HEK293T (cell line): ENCODE data around the gene MAN1B1.

Source experiments
- CTCF ChIA-PET: fragments of 350-600 bp; formaldehyde crosslinking; extraction: SDS; loops from one replicate; lab custom pipeline; 2021; ENCODE audit warnings: antibody characterized with exemption, inconsistent platforms; lab: Yijun Ruan, JAX
- POLR2A ChIA-PET: fragments of 350-600 bp; formaldehyde crosslinking; extraction: SDS; loops from one replicate; lab custom pipeline; 2020; ENCODE audit warnings: antibody characterized with exemption, inconsistent platforms; lab: Yijun Ruan, JAX
- DNase-seq: peaks from one replicate; pipeline ENCODE4 v3.0.0; 2012; ENCODE audit warnings: mixed read lengths; ENCODE audit errors: extremely low spot score
- ARNT ChIP-seq: fragments of 450-650 bp; IDR thresholded peaks from 2 replicates; pipeline ENCODE4 v1.6.1; 2017; ENCODE audit warnings: mild to moderate bottlenecking
- BHLHE40 ChIP-seq: fragments of 450-650 bp; IDR thresholded peaks from 2 replicates; pipeline ENCODE4 v1.6.1; 2016; ENCODE audit warnings: mild to moderate bottlenecking, moderate library complexity, borderline replicate concordance
- CTBP1 ChIP-seq: fragments of 450-650 bp; IDR thresholded peaks from 2 replicates; pipeline ENCODE4 v1.6.1; 2016; ENCODE audit warnings: borderline replicate concordance
- ELF4 ChIP-seq: fragments of 450-650 bp; IDR thresholded peaks from 2 replicates; pipeline ENCODE4 v1.6.1; 2017; ENCODE audit warnings: antibody characterized with exemption
- FOXA1 ChIP-seq: fragments of 450-650 bp; IDR thresholded peaks from 2 replicates; pipeline ENCODE4 v1.6.1; 2016; ENCODE audit warnings: mild to moderate bottlenecking
- FOXK2 ChIP-seq: fragments of 450-650 bp; IDR thresholded peaks from 2 replicates; pipeline ENCODE4 v1.6.1; 2016; ENCODE audit warnings: mild to moderate bottlenecking
- FOXM1 ChIP-seq: fragments of 450-650 bp; IDR thresholded peaks from 2 replicates; pipeline ENCODE4 v1.6.1; 2017; ENCODE audit warnings: mild to moderate bottlenecking, borderline replicate concordance
- HDGF ChIP-seq: fragments of 450-650 bp; IDR thresholded peaks from 2 replicates; pipeline ENCODE4 v1.6.1; 2017; ENCODE audit warnings: antibody characterized with exemption, borderline replicate concordance
- L3MBTL2 ChIP-seq: fragments of 450-650 bp; conservative IDR thresholded peaks from 2 replicates; pipeline ENCODE4 v1.6.1; 2016; ENCODE audit warnings: mild to moderate bottlenecking
- LEF1 ChIP-seq: fragments of 450-650 bp; IDR thresholded peaks from 2 replicates; pipeline ENCODE4 v1.6.1; 2017; ENCODE audit warnings: mild to moderate bottlenecking, borderline replicate concordance
- NFRKB ChIP-seq: fragments of 450-650 bp; IDR thresholded peaks from 2 replicates; pipeline ENCODE4 v1.6.1; 2016; ENCODE audit warnings: mild to moderate bottlenecking, moderate library complexity
- SP1 ChIP-seq: fragments of 450-650 bp; IDR thresholded peaks from 2 replicates; pipeline ENCODE4 v1.6.1; 2017
- SUZ12 ChIP-seq: fragments of 450-650 bp; IDR thresholded peaks from 2 replicates; pipeline ENCODE4 v1.6.1; 2016; ENCODE audit warnings: mild to moderate bottlenecking
- TARDBP ChIP-seq: fragments of 450-650 bp; IDR thresholded peaks from 2 replicates; pipeline ENCODE4 v1.6.1; 2016
- ZNF384 ChIP-seq: fragments of 450-650 bp; IDR thresholded peaks from 2 replicates; pipeline ENCODE4 v1.6.1; 2016
- TF ChIP-seq, protein P1 (sequence below): fragments of 450-650 bp; IDR thresholded peaks from 2 replicates; pipeline ENCODE4 v1.6.1; 2016

The MAN1B1 gene

DNA sequence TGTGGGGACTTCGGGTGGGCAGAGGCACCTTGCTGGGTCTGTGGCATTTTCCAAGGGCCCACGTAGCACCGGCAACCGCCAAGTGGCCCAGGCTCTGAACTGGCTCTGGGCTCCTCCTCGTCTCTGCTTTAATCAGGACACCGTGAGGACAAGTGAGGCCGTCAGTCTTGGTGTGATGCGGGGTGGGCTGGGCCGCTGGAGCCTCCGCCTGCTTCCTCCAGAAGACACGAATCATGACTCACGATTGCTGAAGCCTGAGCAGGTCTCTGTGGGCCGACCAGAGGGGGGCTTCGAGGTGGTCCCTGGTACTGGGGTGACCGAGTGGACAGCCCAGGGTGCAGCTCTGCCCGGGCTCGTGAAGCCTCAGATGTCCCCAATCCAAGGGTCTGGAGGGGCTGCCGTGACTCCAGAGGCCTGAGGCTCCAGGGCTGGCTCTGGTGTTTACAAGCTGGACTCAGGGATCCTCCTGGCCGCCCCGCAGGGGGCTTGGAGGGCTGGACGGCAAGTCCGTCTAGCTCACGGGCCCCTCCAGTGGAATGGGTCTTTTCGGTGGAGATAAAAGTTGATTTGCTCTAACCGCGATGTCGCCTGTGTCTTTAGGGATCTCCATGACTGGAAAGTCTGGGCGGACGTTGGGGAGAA, 21.9 kb downstream of the MAN1B1 start:
- no peak for DNase-seq
- CTCF ChIA-PET, result no interaction called here
- TF ChIP-seq ZNF384, result no peak
- TF ChIP-seq NFRKB, result no peak
- no peak for TF ChIP-seq LEF1
- TF ChIP-seq TARDBP, result no peak
- TF ChIP-seq FOXA1, result no peak
- no peak for TF ChIP-seq FOXK2
- no peak for TF ChIP-seq ELF4
- no peak for TF ChIP-seq CTBP1
- TF ChIP-seq ARNT, result no peak
- TF ChIP-seq, protein P1, sequence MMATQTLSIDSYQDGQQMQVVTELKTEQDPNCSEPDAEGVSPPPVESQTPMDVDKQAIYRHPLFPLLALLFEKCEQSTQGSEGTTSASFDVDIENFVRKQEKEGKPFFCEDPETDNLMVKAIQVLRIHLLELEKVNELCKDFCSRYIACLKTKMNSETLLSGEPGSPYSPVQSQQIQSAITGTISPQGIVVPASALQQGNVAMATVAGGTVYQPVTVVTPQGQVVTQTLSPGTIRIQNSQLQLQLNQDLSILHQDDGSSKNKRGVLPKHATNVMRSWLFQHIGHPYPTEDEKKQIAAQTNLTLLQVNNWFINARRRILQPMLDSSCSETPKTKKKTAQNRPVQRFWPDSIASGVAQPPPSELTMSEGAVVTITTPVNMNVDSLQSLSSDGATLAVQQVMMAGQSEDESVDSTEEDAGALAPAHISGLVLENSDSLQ, result no peak
- POLR2A ChIA-PET, result no interaction called here

DNA sequence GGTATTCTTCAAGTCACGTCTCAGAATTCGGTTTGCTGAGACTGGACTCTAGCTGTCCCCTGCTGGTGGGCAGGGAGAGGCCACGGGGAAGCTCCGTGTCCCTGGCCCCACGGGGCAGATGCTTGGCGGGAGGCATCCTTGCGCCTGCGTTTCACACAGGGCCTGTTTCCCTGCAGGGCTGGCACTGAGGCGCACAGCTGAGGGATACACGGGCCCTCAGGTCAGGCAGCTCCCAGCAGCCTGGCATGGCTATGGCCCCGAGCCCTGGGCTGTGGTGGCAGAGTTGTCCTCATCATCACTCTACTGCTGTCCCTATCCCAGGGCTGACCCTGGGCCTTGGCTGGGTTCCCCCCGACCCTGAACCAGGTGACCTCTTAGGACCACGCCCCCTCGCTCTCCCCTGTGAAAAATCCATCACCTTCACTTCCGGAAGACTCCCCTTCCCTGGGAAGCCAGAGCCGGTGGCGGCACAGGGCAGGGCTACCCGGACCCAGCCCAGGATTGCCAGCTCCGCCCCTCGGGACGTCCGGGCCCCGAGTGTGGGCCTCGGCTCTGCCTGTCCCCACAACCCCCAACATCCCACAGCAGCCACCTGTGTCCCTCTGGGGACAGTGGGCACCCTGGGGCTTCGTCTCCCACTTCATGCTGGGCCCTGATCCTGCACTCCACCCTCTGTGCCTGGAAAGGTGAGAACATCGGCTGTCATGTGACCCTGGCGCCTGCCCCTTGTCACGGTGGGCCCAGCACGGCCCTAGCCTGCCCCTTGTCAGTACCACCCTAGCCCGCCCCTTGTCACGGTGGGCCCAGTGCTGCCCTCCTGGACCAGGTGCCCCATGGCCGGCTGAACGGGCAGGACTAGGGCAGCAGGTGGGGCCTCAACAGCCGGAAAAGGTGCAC, 22.7 kb downstream of the MAN1B1 start:
- ChIA-PET CTCF (no interaction called here), POLR2A (no interaction called here)
- no peak for DNase-seq
- TF ChIP-seq LEF1 (no peak), HDGF (no peak), NFRKB (no peak), SUZ12 (no peak), ELF4 (no peak), SP1 (no peak), FOXM1 (no peak), FOXK2 (no peak), ZNF384 (no peak), L3MBTL2 (no peak), CTBP1 (no peak), ARNT (no peak), FOXA1 (no peak), TARDBP (no peak), BHLHE40 (no peak)
- TF ChIP-seq, protein P1, result no peak

DNA sequence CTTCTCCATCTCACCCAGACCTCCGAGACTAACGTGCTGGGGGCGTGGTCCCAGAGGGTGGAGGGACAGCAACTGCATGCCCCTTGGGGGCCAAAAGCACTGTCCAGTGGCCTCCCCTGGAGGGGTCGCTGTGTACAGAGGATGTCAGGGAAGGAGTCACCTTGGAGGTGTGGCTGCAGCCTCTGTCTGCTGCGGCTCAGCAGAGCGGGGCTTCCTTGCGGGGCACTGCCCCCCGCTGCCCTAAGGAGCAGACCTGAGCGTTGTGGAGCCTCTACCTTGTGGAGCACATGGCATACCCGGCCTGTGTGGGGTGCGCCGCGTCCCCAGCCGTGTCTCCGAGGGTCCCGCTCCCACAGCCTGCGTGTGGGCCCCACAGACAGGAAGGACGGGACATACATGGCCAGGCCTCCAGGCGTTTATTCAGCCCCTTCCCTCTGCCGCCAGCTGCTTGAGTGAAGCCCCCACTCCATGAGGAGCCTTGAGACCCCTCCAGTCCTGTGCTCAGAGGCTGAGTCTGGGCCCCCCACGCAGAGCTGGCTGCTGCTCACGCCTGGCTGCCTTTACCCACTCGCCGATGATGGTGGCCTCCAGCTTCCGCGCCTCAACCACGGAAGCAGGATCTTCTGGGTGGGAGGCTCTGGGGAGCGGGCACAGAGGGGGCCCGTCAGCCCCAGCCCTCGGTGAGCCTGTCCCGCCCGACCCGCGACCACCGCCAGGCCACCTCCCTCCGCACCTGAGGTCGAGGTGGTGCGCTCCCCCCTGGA, 23.5 kb downstream of the MAN1B1 start:
- TF ChIP-seq ARNT (no peak), ELF4 (no peak), SUZ12 (no peak), FOXA1 (no peak), TARDBP (no peak)
- ChIA-PET POLR2A (no interaction called here), CTCF (no interaction called here)
- DNase-seq, result no peak

DNA sequence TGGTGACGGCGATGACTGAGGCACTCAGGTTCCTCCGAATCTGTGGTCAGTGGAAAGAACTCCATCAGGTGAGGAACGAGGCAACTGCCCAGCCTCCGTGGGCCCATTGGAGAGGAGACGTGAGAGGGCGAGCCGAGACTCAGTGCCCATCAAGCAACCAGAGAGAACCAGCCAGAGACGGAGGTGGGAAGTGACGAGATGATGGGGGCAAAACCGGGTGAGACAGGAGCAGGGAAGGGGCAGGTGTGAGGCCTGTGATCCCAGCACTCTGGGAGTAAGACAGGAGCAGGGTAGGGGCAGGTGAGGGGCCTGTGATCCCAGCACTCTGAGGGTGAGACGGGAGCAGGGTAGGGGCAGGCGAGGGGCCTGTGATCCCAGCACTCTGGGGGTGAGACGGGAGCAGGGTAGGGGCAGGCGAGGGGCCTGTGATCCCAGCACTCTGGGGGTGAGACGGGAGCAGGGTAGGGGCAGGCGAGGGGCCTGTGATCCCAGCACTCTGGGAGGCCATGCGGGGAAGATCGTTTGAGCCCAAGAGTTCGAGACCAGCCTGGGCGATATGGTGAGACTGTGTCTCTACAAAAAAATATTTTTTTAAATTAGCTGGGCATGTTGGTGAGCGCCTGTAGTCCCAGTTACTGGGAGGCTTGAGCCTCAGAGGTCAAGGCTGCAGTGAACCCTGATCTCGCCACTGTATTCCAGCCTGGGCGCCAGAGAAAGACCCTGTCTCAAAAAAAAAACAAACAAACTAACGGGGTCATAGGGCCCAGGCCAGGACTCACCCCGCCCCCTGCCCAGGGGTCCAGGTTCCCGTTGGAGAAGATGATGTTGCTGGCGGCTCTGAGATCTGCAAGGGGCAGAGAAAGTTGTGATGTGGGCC, 24.4 kb downstream of the MAN1B1 start:
- CTCF ChIA-PET, result interaction anchor here (0.6 kb wide), 2 partner anchors 15 to 24 kb away, joined by 3 to 4 read pairs; partner anchors contain the start of gene MAN1B1
- POLR2A ChIA-PET, result no interaction called here

More for the DNA sequence above, 24.4 kb downstream of the MAN1B1 start:
- no peak for DNase-seq
- TF ChIP-seq SP1, result no peak
- TF ChIP-seq BHLHE40, result no peak
- TF ChIP-seq HDGF, result no peak
- no peak for TF ChIP-seq L3MBTL2
- no peak for TF ChIP-seq ELF4
- TF ChIP-seq CTBP1, result no peak
- TF ChIP-seq NFRKB, result no peak
- TF ChIP-seq LEF1, result no peak
- no peak for TF ChIP-seq FOXM1
- TF ChIP-seq SUZ12, result no peak
- TF ChIP-seq, protein P1, result no peak
- no peak for TF ChIP-seq TARDBP
- TF ChIP-seq FOXK2, result no peak
- TF ChIP-seq ARNT, result no peak
- no peak for TF ChIP-seq ZNF384
- no peak for TF ChIP-seq FOXA1
